Endothelial cell of umbilical vein (primary cell): ENCODE results near the gene IGFBPL1. TPM values are rescaled to one million over a fixed set of nuclear protein-coding genes. Genes with fewer than 3 reads are reported as not detected.

ENCODE experiments used
- BruUV-seq: library from RNA; stranded (reverse); fragments of 400-500 nt; replicated peaks from 2 replicates; lab custom pipeline; 2021; lab: Mats Ljungman, UMichigan
- CTCF ChIA-PET: fragments of 300-600, 350-600 bp; sonication (Branson Sonifier 250); formaldehyde crosslinking; loops from one replicate; lab custom pipeline; 2021; ENCODE audit warnings: antibody characterized with exemption, inconsistent platforms; lab: Charles Lee
- POLR2A ChIA-PET: fragments of 300-600, 350-600 bp; sonication (Branson Sonifier 250); formaldehyde crosslinking; loops from one replicate; lab custom pipeline; 2021; ENCODE audit warnings: antibody characterized with exemption, inconsistent platforms; lab: Charles Lee
- DNase-seq: peaks from one replicate; pipeline ENCODE4 v3.0.0-alpha.2; 2011; ENCODE audit warnings: low read depth, low spot score
- FAIRE-seq: peaks from 2 replicates; lab custom pipeline; 2011; peaks lifted over from hg19 to GRCh38; lab: Jason Lieb, UNC
- H2AFZ ChIP-seq: 2 replicates; pipeline ENCODE4 v1.6.0; 2012; ENCODE audit warnings: low read depth, low read length, control low read depth, inconsistent platforms
- H3K27ac ChIP-seq: 2 replicates; pipeline ENCODE4 v1.5.1; 2011; ENCODE audit warnings: low read depth, mild to moderate bottlenecking, control low read depth, low read length, moderate library complexity; ENCODE audit not compliant: insufficient read depth
- H3K27me3 ChIP-seq, 2 experiments: 2 replicates each; pipeline versions ENCODE4 v1.6.0 to v1.6.1; 2011; ENCODE audit warnings: low read length in 2 of 2, mixed read lengths in 1 of 2; ENCODE audit not compliant: control insufficient read depth in 2 of 2, insufficient read depth in 2 of 2
- H3K36me3 ChIP-seq, 2 experiments: 2 replicates in 1 of 2; 3 replicates in 1 of 2; pipeline ENCODE4 v1.5.1; 2011; ENCODE audit warnings: low read length in 2 of 2, mild to moderate bottlenecking in 1 of 2, moderate library complexity in 1 of 2; ENCODE audit not compliant: control insufficient read depth in 2 of 2, insufficient read depth in 2 of 2; ENCODE audit errors: extremely low read depth in 1 of 2
- H3K4me1 ChIP-seq: 3 replicates; pipeline ENCODE4 v1.5.1; 2011; ENCODE audit warnings: mild to moderate bottlenecking, low read length; ENCODE audit not compliant: control insufficient read depth, insufficient read depth; ENCODE audit errors: extremely low read depth
- H3K4me2 ChIP-seq: 2 replicates; pipeline ENCODE4 v1.6.1; 2011; ENCODE audit warnings: low read length, control low read depth, mixed read lengths; ENCODE audit not compliant: insufficient read depth
- H3K4me3 ChIP-seq, 3 experiments: fragments of 200-600 bp in 1 of 3; sonication (generic), shearing (Covaris generic) in 1 of 3; replicated peaks in 1 of 3; 2 replicates each; pipeline ENCODE4 v1.5.1; 2011 to 2016; ENCODE audit warnings: control low read depth in 3 of 3, low read length in 3 of 3, mild to moderate bottlenecking in 2 of 3, inconsistent platforms in 1 of 3, low read depth in 1 of 3, moderate library complexity in 1 of 3; ENCODE audit not compliant: insufficient read depth in 1 of 3
- H3K79me2 ChIP-seq: 2 replicates; pipeline ENCODE4 v1.6.0; 2012; ENCODE audit warnings: low read length, inconsistent platforms; ENCODE audit not compliant: control insufficient read depth, insufficient read depth
- H3K9ac ChIP-seq: replicated peaks from 2 replicates; pipeline ENCODE3; 2011; ENCODE audit warnings: low read length, control low read depth; ENCODE audit not compliant: insufficient read depth; ENCODE audit errors: extremely low read depth
- H3K9me1 ChIP-seq: replicated peaks from 3 replicates; pipeline ENCODE4 v1.6.0; 2011; ENCODE audit warnings: mild to moderate bottlenecking, low read length; ENCODE audit not compliant: control insufficient read depth, insufficient read depth; ENCODE audit errors: extremely low read depth
- H3K9me3 ChIP-seq: replicated peaks from 2 replicates; pipeline ENCODE4 v1.5.1; 2012; ENCODE audit warnings: low read length, inconsistent platforms; ENCODE audit not compliant: control insufficient read depth, insufficient read depth
- H4K20me1 ChIP-seq: replicated peaks from 2 replicates; pipeline ENCODE3; 2011; ENCODE audit warnings: mild to moderate bottlenecking, low read length; ENCODE audit not compliant: control insufficient read depth, insufficient read depth; ENCODE audit errors: extremely low read depth
- CTCF ChIP-seq, 2 donors: IDR thresholded peaks; 1 replicate in 1 of 2; 2 replicates in 1 of 2; pipeline ENCODE4 v1.5.1; 2011; ENCODE audit warnings: low read length in 2 of 2, mild to moderate bottlenecking in 2 of 2, moderate library complexity in 2 of 2, control low read depth in 1 of 2, inconsistent platforms in 1 of 2, low read depth in 1 of 2; ENCODE audit not compliant: insufficient read depth in 1 of 2; ENCODE audit errors: extremely low read depth in 1 of 2
- EZH2 ChIP-seq: IDR thresholded peaks from 2 replicates; pipeline ENCODE4 v1.6.1; 2012; ENCODE audit warnings: borderline replicate concordance, low read depth, mild to moderate bottlenecking, moderate library complexity, low read length, inconsistent platforms; ENCODE audit not compliant: severe bottlenecking
- FOS ChIP-seq: IDR thresholded peaks from 2 replicates; pipeline ENCODE4 v1.6.1; 2011; ENCODE audit warnings: mild to moderate bottlenecking, low read length, moderate library complexity, borderline replicate concordance; ENCODE audit not compliant: insufficient read depth
- GATA2 ChIP-seq: IDR thresholded peaks from 2 replicates; pipeline ENCODE4 v1.7.0; 2011; ENCODE audit warnings: low read depth, mild to moderate bottlenecking, moderate library complexity, mixed read lengths, low read length; ENCODE audit not compliant: insufficient read length, insufficient read depth
- JUN ChIP-seq: IDR thresholded peaks from 2 replicates; pipeline ENCODE4 v1.6.1; 2011; ENCODE audit warnings: borderline replicate concordance, low read depth; ENCODE audit not compliant: insufficient read length, insufficient read depth
- MAX ChIP-seq: IDR thresholded peaks from 2 replicates; pipeline ENCODE4 v1.6.1; 2011; ENCODE audit not compliant: insufficient read depth, insufficient read length
- MYC ChIP-seq: IDR thresholded peaks from one replicate; pipeline ENCODE4 v1.6.1; 2011; ENCODE audit warnings: mild to moderate bottlenecking, low read depth, low read length
- POLR2A ChIP-seq: IDR thresholded peaks from 2 replicates; pipeline ENCODE4 v1.6.1; 2012; ENCODE audit warnings: low read depth, mild to moderate bottlenecking, control low read depth, low read length
- POLR2AphosphoS5 ChIP-seq: IDR thresholded peaks from 2 replicates; pipeline ENCODE4 v1.6.1; 2012; ENCODE audit warnings: low read depth, mild to moderate bottlenecking, control low read depth, low read length, moderate library complexity; ENCODE audit not compliant: insufficient read depth
- dilution Hi-C: fragments of 300-500 bp; cut with MboI; formaldehyde crosslinking; loops from one replicate; pipeline ENCODE4 v1.15.0; 2019; ENCODE audit warnings: low sequenced_read_pairs; ENCODE audit not compliant: extremely low pct_ligation_motif_present
- intact Hi-C: fragments of 100-400 bp; cut with micrococcal nuclease; formaldehyde crosslinking; loops from one replicate; pipeline ENCODE4 v1.10.0; 2022
- polyA plus RNA-seq, 4 experiments: library from polyadenylated mRNA; depleted of rRNA in 3 of 4; stranded (reverse) in 3 of 4; unstranded in 1 of 4; fragments of >200 nt; gene quantifications; 2 replicates each; pipeline versions ENCODE4 v1.2.1 to v1.2.3, GENCODE V29; 2011 to 2012; ENCODE audit warnings: missing spikeins in 1 of 4
- total RNA-seq: library from RNA; stranded (reverse); gene quantifications from 2 replicates; pipeline ENCODE4 v1.2.3, GENCODE V29; 2021

IGFBPL1 gene
- total and polyA plus RNA-seq, 2 donors (not counting 3 experiments of a cell fraction or from before 2014, with no cell fraction given) = not detected

- no peak overlapping the region for H3K4me3 ChIP-seq
- H3K4me1 ChIP-seq = no peaks in the 10 kb centered on the region
- H2AFZ ChIP-seq = no peak overlapping the region
- no peaks in the 10 kb centered on the region for H3K79me2 ChIP-seq
- H3K36me3 ChIP-seq = no peaks in the 10 kb centered on the region
- FAIRE-seq = no peak
- no peaks in the 10 kb centered on the region for H4K20me1 ChIP-seq
- no peaks in the 10 kb centered on the region for H3K9me3 ChIP-seq
- H3K9ac ChIP-seq = no peak overlapping the region
- dilution Hi-C loops (no loop called here), intact Hi-C loops (loop anchor here (2.0 to 10.0 kb wide), 2 partner anchors 76 to 196 kb away; no protein-coding TSS in a partner anchor)
- POLR2A ChIA-PET = no interaction called here
- H3K4me2 ChIP-seq = no peak overlapping the region
- TF ChIP-seq JUN (no peak), POLR2A (no peak), MYC (no peak), MAX (no peak), POLR2AphosphoS5 (no peak), GATA2 (no peak), EZH2 (no peak), CTCF (IDR thresholded peaks at IDR 0.05; ENCODE audit: extremely low read depth in 1 of 2, insufficient read depth in 1 of 2, low read depth in 1 of 2, low read length in 2 of 2) (no peak), FOS (no peak)
- H3K27me3 ChIP-seq = peaks cover 3 to 4% of the 10 kb centered on the region in 2 experiments
- CTCF ChIA-PET = interaction anchor here (1.5 to 2.0 kb wide), 3 partner anchors 14 to 447 kb away, joined by 3 to 9 read pairs (median 4); no protein-coding TSS in a partner anchor
- no peaks in the 10 kb centered on the region for H3K9me1 ChIP-seq
- no TSS peak for BruUV-seq
- no peak overlapping the region for H3K27ac ChIP-seq
- DNase-seq = no peak
Observed at GRCh38 chr9:38360839-38361472, 63.3 kb downstream of the IGFBPL1 start.
